Glutamatergic neuron (in vitro differentiated cells): Measurements from ENCODE around the gene FAM53B. TPM values are rescaled to one million over a fixed set of nuclear protein-coding genes. Genes with fewer than 3 reads are reported as not detected.
"Not testable (repeated sequence)": the region's sequence is repeated elsewhere in the genome, so short reads cannot be mapped to it uniquely, and the experiment has no call there.

Experiments
- DNase-seq: peaks from one replicate; pipeline ENCODE4 v3.0.0; 2022
- H3K27ac Mint-ChIP-seq: one replicate; pipeline ENCODE4 v1.8.0; 2020; ENCODE audit warnings: mild to moderate bottlenecking, mixed read lengths, inconsistent platforms; ENCODE audit not compliant: unreplicated experiment
- H3K27me3 Mint-ChIP-seq: one replicate; pipeline ENCODE4 v1.8.0; 2020; ENCODE audit warnings: mild to moderate bottlenecking, moderate library complexity, mixed read lengths, inconsistent platforms; ENCODE audit not compliant: unreplicated experiment
- H3K36me3 Mint-ChIP-seq: one replicate; pipeline ENCODE4 v1.8.0; 2020; ENCODE audit warnings: mild to moderate bottlenecking, mixed read lengths, inconsistent platforms; ENCODE audit not compliant: unreplicated experiment
- H3K4me1 Mint-ChIP-seq: one replicate; pipeline ENCODE4 v1.8.0; 2020; ENCODE audit warnings: mild to moderate bottlenecking, low read depth, mixed read lengths, inconsistent platforms; ENCODE audit not compliant: unreplicated experiment
- H3K4me3 Mint-ChIP-seq: one replicate; pipeline ENCODE4 v1.8.0; 2020; ENCODE audit warnings: mild to moderate bottlenecking, mixed read lengths, inconsistent platforms; ENCODE audit not compliant: unreplicated experiment
- H3K9me3 Mint-ChIP-seq: one replicate; pipeline ENCODE4 v1.8.0; 2020; ENCODE audit warnings: mild to moderate bottlenecking, moderate library complexity, mixed read lengths, inconsistent platforms; ENCODE audit not compliant: unreplicated experiment
- CTCF ChIP-seq: fragments of 200-600 bp; sonication (generic); IDR thresholded peaks from one replicate; pipeline ENCODE4 v1.5.0; 2021; ENCODE audit not compliant: partially characterized antibody, unreplicated experiment
- total RNA-seq: library from RNA; stranded (reverse); fragmentation: NEBNext Ultra II Directional; extraction: Animal tissue kit (Norgen Biotek cat#: 25700); gene quantifications from one replicate; pipeline ENCODE4 v1.2.1, GENCODE V29; 2021; ENCODE audit not compliant: unreplicated experiment

Gene FAM53B
- total RNA-seq, 1 donor from 2014 or later, result 30.5 TPM

- peaks cover 8% of the 10 kb centered on the region for H3K36me3 Mint-ChIP-seq
- DNase-seq, result peak; percentile 13
- H3K9me3 Mint-ChIP-seq, result peaks cover 12% of the 10 kb centered on the region
- H3K4me1 Mint-ChIP-seq, result no peaks in the 10 kb centered on the region
- H3K4me3 Mint-ChIP-seq, result no peak overlapping the region
- peaks cover 3% of the 10 kb centered on the region for H3K27me3 Mint-ChIP-seq
- TF ChIP-seq CTCF, result no peak
- no peak overlapping the region for H3K27ac Mint-ChIP-seq
These were observed 154.6 kb downstream of the FAM53B start for GRCh38 chr10:124589491-124590041.

GRCh38 chr10:124588736-124589490, 155.3 kb downstream of the FAM53B start:
- peak; percentile 15 for DNase-seq
- no peak for TF ChIP-seq CTCF
- H3K27ac Mint-ChIP-seq, result no peak overlapping the region
- H3K27me3 Mint-ChIP-seq, result peaks cover 3% of the 10 kb centered on the region
- no peaks in the 10 kb centered on the region for H3K4me1 Mint-ChIP-seq
- H3K9me3 Mint-ChIP-seq, result peaks cover 9% of the 10 kb centered on the region
- no peak overlapping the region for H3K4me3 Mint-ChIP-seq
- peaks cover 8% of the 10 kb centered on the region for H3K36me3 Mint-ChIP-seq

GRCh38 chr10:124588341-124588735, 155.8 kb downstream of the FAM53B start:
- DNase-seq, result peak; percentile 4
- not testable (repeated sequence) for H3K9me3 Mint-ChIP-seq, H3K36me3 Mint-ChIP-seq, H3K4me1 Mint-ChIP-seq, H3K27ac Mint-ChIP-seq, H3K4me3 Mint-ChIP-seq, H3K27me3 Mint-ChIP-seq

GRCh38 chr10:124587811-124588211, 156.4 kb downstream of the FAM53B start:
- TF ChIP-seq CTCF, result no peak
- DNase-seq, result peak; percentile 8
- Mint-ChIP-seq H3K27me3 (peaks cover 3% of the 10 kb centered on the region), H3K9me3 (peaks cover 7% of the 10 kb centered on the region), H3K36me3 (peaks cover 8% of the 10 kb centered on the region), H3K4me3 (no peak overlapping the region), H3K4me1 (no peaks in the 10 kb centered on the region), H3K27ac (no peak overlapping the region)

GRCh38 chr10:124586142-124586541, 158.0 kb downstream of the FAM53B start:
- no peaks in the 10 kb centered on the region for H3K9me3 Mint-ChIP-seq
- no peaks in the 10 kb centered on the region for H3K36me3 Mint-ChIP-seq
- no peak overlapping the region for H3K27ac Mint-ChIP-seq
- H3K4me3 Mint-ChIP-seq, result no peak overlapping the region
- TF ChIP-seq CTCF, result no peak
- H3K27me3 Mint-ChIP-seq, result peaks cover 3% of the 10 kb centered on the region
- peak; percentile 4 for DNase-seq
- H3K4me1 Mint-ChIP-seq, result no peaks in the 10 kb centered on the region
